ENCODE data around the gene DAB1. TPM values are rescaled to one million over a fixed set of nuclear protein-coding genes. Genes with fewer than 3 reads are reported as not detected.

DAB1 gene
- total and polyA plus RNA-seq, 10 of the 15 experiments (the other 5 are each of a cell fraction or from before 2014, with no cell fraction given): 0.02 to 0.10 (median 0.03) TPM; not detected in 5

DNA sequence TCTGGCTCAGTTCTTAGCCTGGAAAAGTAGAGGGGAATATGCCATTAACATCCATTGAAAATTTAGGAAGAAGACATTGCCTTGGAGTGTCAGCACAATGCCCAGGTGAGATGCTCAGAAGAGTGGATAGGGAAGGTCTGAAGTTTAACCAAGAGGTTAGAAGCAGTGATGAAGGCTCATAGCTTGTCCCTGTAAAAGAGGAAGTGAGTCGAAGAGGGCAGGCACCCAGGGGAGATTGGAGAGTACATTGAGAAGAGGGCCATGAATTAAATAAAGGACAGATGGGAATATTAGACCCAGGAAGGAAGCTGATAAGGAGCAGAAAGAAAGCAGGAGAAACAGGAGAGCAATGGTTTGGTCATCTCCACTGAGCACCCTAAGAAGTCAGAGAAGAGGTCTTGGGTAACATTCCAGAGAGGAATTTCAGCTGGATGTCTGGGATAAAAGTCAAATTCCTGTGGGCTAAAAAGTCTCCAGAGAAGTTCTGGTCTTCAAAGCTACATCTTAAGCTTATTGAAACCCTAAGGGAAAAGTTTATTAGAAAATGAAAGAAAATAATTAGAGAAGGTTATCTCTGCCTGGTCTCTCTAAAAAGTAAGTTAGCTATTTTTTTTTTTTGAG is 475.3 kb downstream of the DAB1 start:
- no peaks in the 10 kb centered on the region; a peak in 1 of 4 replicates for H3K27me3 ChIP-seq (replicated peaks in 1 of 2; ENCODE audit: control insufficient read depth in 2 of 2, insufficient read depth in 2 of 2, low read length in 1 of 2)
- H3K79me2 ChIP-seq (ENCODE audit: control insufficient read depth, insufficient read depth, low read length): no peaks in the 10 kb centered on the region
- ChIA-PET RAD21 (ENCODE audit: unreplicated experiment) (no interaction called here), CTCF (interaction anchor here (0.9 kb wide), 2 partner anchors 20 to 89 kb away, joined by 4 to 5 read pairs; no protein-coding TSS in a partner anchor), SMC1A (ENCODE audit: uncharacterized antibody, unreplicated experiment) (interaction anchor here (0.7 kb wide), 1 partner anchor 1906 kb away, joined by 3 read pairs; no protein-coding TSS in a partner anchor), POLR2A (no interaction called here)
- BruUV-seq (replicated peaks): no TSS peak
- no peak for DNase-seq (ENCODE audit: low read depth, low spot score)
- H3K9ac ChIP-seq (ENCODE audit: control insufficient read depth, insufficient read depth, low read length): no peak overlapping the region
- intact Hi-C loops (cut with micrococcal nuclease; ENCODE audit: unreplicated experiment): no loop called here
- no peaks in the 10 kb centered on the region for H4K20me1 ChIP-seq (ENCODE audit: control insufficient read depth, insufficient read depth)
- TF ChIP-seq SPI1 (IDR thresholded peaks at IDR 0.05; ENCODE audit: borderline replicate concordance, insufficient read depth, low read depth, low read length) (peak; percentile 76), RBBP5 (conservative IDR thresholded peaks at IDR 0.05) (no peak)
- no peak overlapping the region for H2AFZ ChIP-seq (ENCODE audit: control insufficient read depth, low read depth, low read length)
- no peak for FAIRE-seq
- no peaks in the 10 kb centered on the region for H3K9me3 ChIP-seq (replicated peaks; ENCODE audit: control insufficient read depth, insufficient read depth, low read length)
- no peaks in the 10 kb centered on the region for H3K4me1 ChIP-seq (ENCODE audit: control insufficient read depth, insufficient read depth, low read length)
- no peak overlapping the region for H3K4me2 ChIP-seq (ENCODE audit: control insufficient read depth, insufficient read depth)
- ATAC-seq: 0 out of 3 replicates have a peak, but pooled peaks have one; percentile 26
- H3K27ac ChIP-seq (ENCODE audit: control insufficient read depth, insufficient read depth): no peak overlapping the region
- WGBS (ENCODE audit: insufficient coverage, insufficient replicate concordance, low lambda C conversion rate, missing lambda C conversion rate): 5% methylated on average over 1 of the region's 1 CpG
- H3K36me3 ChIP-seq (ENCODE audit: control insufficient read depth in 2 of 2, insufficient read depth in 2 of 2, low read length in 1 of 2): no peaks in the 10 kb centered on the region
- in situ Hi-C loops (cut with MboI): no loop called here
- no peak overlapping the region for H3K4me3 ChIP-seq
